PC-3 (cell line): ENCODE results near the gene CCNJL. TPM values are rescaled to one million over a fixed set of nuclear protein-coding genes. Genes with fewer than 3 reads are reported as not detected.

Experiments
- ATAC-seq: fragments of 200-7000 bp; cut with Tn5 transposase; 2 replicates; pipeline ENCODE4 v1.9.1; 2020; ENCODE audit warnings: mild to moderate bottlenecking, moderate library complexity
- BruUV-seq: library from RNA; stranded (reverse); fragments of 400-500 nt; replicated peaks from 2 replicates; lab custom pipeline; 2021; lab: Mats Ljungman, UMichigan
- CTCF ChIA-PET: fragments of 300-600 bp; sonication (Branson Sonifier 250); formaldehyde crosslinking; loops from one replicate; lab custom pipeline; 2022; ENCODE audit warnings: antibody characterized with exemption; lab: Charles Lee
- POLR2A ChIA-PET: fragments of 300-600 bp; sonication (Branson Sonifier 250); formaldehyde crosslinking; loops from one replicate; lab custom pipeline; 2022; ENCODE audit warnings: antibody characterized with exemption; ENCODE audit not compliant: unreplicated experiment; lab: Charles Lee
- DNase-seq: peaks from one replicate; pipeline ENCODE4 v3.0.0-alpha.2; 2015
- H2AFZ ChIP-seq: fragments of 300-600 bp; sonication (generic); 2 replicates; pipeline ENCODE4 v1.6.0; 2016; ENCODE audit warnings: antibody characterized with exemption, low read length
- H3F3A ChIP-seq: fragments of 300-600 bp; sonication (generic); one replicate; pipeline ENCODE4 v1.6.0; 2017; ENCODE audit warnings: antibody characterized with exemption, low read length, control low read depth, mild to moderate bottlenecking; ENCODE audit not compliant: unreplicated experiment
- H3K27ac ChIP-seq: fragments of 300-600 bp; sonication (generic); 2 replicates; pipeline ENCODE4 v1.5.1; 2016; ENCODE audit warnings: mild to moderate bottlenecking, low read length
- H3K27me3 ChIP-seq: fragments of 300-600 bp; sonication (generic); 2 replicates; pipeline ENCODE4 v1.6.1; 2016; ENCODE audit warnings: low read length, mixed read lengths
- H3K36me3 ChIP-seq: fragments of 300-600 bp; sonication (generic); 2 replicates; pipeline ENCODE4 v1.6.1; 2016; ENCODE audit warnings: low read depth, mixed run types, low read length, mixed read lengths
- H3K4me1 ChIP-seq: fragments of 300-600 bp; sonication (generic); 2 replicates; pipeline ENCODE4 v1.5.1; 2016; ENCODE audit warnings: low read length; ENCODE audit not compliant: insufficient read depth
- H3K4me2 ChIP-seq: fragments of 300-600 bp; sonication (generic); 2 replicates; pipeline ENCODE4 v1.6.0; 2016; ENCODE audit warnings: low read length
- H3K4me3 ChIP-seq: fragments of 300-600 bp; sonication (generic); 2 replicates; pipeline ENCODE4 v1.5.1; 2016; ENCODE audit warnings: mild to moderate bottlenecking, low read length, mixed read lengths
- H3K79me2 ChIP-seq: fragments of 300-600 bp; sonication (generic); 2 replicates; pipeline ENCODE4 v1.6.1; 2017; ENCODE audit warnings: low read length, mixed read lengths
- H3K9ac ChIP-seq: fragments of 300-600 bp; sonication (generic); 2 replicates; pipeline ENCODE4 v1.6.0; 2016; ENCODE audit warnings: mild to moderate bottlenecking, low read length
- H3K9me2 ChIP-seq: fragments of 300-600 bp; sonication (generic); replicated peaks from 2 replicates; pipeline ENCODE4 v1.6.1; 2016; ENCODE audit warnings: mixed run types, low read length, mixed read lengths
- H3K9me3 ChIP-seq: fragments of 300-600 bp; sonication (generic); 2 replicates; pipeline ENCODE4 v1.6.1; 2016; ENCODE audit warnings: low read length, mixed read lengths
- H4K20me1 ChIP-seq: fragments of 300-600 bp; sonication (generic); 2 replicates; pipeline ENCODE4 v1.6.1; 2016; ENCODE audit warnings: low read length, mixed read lengths
- EZH2 ChIP-seq: fragments of 300-600 bp; sonication (generic); IDR thresholded peaks from one replicate; pipeline ENCODE4 v1.6.1; 2017; ENCODE audit warnings: antibody characterized with exemption, mild to moderate bottlenecking, low read length; ENCODE audit not compliant: unreplicated experiment
- EZH2phosphoT487 ChIP-seq: fragments of 300-600 bp; sonication (generic); IDR thresholded peaks from 2 replicates; pipeline ENCODE4 v1.6.1; 2018; ENCODE audit warnings: mild to moderate bottlenecking, antibody characterized with exemption, low read length, borderline replicate concordance
- intact Hi-C: fragments of 100-400 bp; cut with micrococcal nuclease; formaldehyde crosslinking; loops from 2 replicates; pipeline ENCODE4 v1.9.0; 2023
- total RNA-seq: library from RNA; depleted of rRNA; stranded (reverse); fragments of >200 nt; gene quantifications from 2 replicates; pipeline ENCODE4 v1.2.3, GENCODE V29; 2014
- TF ChIP-seq, protein P1 (sequence below): fragments of 300-600 bp; sonication (generic); conservative IDR thresholded peaks from 2 replicates; pipeline ENCODE4 v1.5.1; 2017; ENCODE audit warnings: antibody characterized with exemption, low read depth, mild to moderate bottlenecking, low read length

CCNJL gene
- total RNA-seq, 1 experiment from 2014 or later = 7.7 TPM

DNA sequence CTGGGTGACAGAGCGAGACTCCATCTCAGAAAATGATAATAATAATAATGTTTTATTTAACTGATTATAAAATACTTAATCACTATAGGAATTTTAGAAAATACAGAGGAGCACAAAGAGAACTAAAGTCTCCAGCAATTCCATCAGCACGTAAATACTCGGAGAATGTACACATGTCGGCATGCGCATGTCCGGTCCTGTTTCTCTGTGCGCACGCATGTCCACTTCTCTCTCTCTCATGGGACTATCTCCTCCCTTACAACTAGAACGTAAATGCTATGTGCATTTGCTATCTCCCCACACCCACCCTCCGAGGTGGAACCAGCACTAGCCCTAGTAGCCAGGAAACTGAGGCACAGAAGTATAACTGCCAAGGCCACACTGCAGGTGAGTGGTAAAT is 19.0 kb downstream of the CCNJL start:
- H3K27me3 ChIP-seq = no peaks in the 10 kb centered on the region
- no peak for ATAC-seq
- H3K79me2 ChIP-seq = no peaks in the 10 kb centered on the region
- H3F3A ChIP-seq = no peaks in the 10 kb centered on the region
- no peak overlapping the region for H3K27ac ChIP-seq
- ChIA-PET CTCF (no interaction called here), POLR2A (no interaction called here)
- H3K9me3 ChIP-seq = no peaks in the 10 kb centered on the region
- no peak for TF ChIP-seq EZH2
- TF ChIP-seq, protein P1, sequence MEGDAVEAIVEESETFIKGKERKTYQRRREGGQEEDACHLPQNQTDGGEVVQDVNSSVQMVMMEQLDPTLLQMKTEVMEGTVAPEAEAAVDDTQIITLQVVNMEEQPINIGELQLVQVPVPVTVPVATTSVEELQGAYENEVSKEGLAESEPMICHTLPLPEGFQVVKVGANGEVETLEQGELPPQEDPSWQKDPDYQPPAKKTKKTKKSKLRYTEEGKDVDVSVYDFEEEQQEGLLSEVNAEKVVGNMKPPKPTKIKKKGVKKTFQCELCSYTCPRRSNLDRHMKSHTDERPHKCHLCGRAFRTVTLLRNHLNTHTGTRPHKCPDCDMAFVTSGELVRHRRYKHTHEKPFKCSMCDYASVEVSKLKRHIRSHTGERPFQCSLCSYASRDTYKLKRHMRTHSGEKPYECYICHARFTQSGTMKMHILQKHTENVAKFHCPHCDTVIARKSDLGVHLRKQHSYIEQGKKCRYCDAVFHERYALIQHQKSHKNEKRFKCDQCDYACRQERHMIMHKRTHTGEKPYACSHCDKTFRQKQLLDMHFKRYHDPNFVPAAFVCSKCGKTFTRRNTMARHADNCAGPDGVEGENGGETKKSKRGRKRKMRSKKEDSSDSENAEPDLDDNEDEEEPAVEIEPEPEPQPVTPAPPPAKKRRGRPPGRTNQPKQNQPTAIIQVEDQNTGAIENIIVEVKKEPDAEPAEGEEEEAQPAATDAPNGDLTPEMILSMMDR = no peak
- no peak for TF ChIP-seq EZH2phosphoT487
- no peak for DNase-seq
- BruUV-seq = no TSS peak
- H4K20me1 ChIP-seq = no peaks in the 10 kb centered on the region
- H3K9ac ChIP-seq = no peak overlapping the region
- H2AFZ ChIP-seq = no peak overlapping the region
- H3K4me3 ChIP-seq = no peak overlapping the region
- no peaks in the 10 kb centered on the region for H3K9me2 ChIP-seq
- H3K4me2 ChIP-seq = no peak overlapping the region
- H3K4me1 ChIP-seq = no peaks in the 10 kb centered on the region
- intact Hi-C loops = no loop called here
- H3K36me3 ChIP-seq = no peaks in the 10 kb centered on the region

DNA sequence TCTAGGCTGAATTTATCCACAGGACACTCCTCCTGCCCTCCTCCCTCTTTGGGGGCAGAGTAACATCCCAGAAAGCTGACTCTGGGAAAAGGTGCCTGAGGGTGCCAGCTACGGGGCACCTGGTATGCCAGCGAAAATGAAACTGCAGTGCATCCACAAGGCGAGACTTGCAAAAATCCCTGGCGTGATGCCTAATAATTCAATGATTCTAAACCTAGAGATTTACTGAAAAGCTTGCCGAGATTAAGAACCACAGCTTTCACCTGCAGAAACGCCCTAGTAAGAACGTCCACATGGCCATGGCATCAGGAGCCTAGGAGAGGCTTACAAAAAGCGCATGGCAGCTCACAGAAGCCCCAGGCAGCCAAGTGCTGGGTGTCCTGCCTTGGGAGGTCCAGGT is 20.9 kb downstream of the CCNJL start:
- Histone ChIP-seq H3K9ac (no peak overlapping the region), H3F3A (no peaks in the 10 kb centered on the region), H2AFZ (no peak overlapping the region), H3K27ac (no peak overlapping the region), H3K27me3 (no peaks in the 10 kb centered on the region), H3K4me2 (no peak overlapping the region), H3K9me2 (no peaks in the 10 kb centered on the region), H3K4me1 (no peaks in the 10 kb centered on the region), H3K4me3 (no peak overlapping the region), H4K20me1 (no peaks in the 10 kb centered on the region), H3K36me3 (no peaks in the 10 kb centered on the region), H3K79me2 (no peaks in the 10 kb centered on the region), H3K9me3 (no peaks in the 10 kb centered on the region)
- TF ChIP-seq, protein P1 = no peak
- no peak for TF ChIP-seq EZH2phosphoT487
- no peak for TF ChIP-seq EZH2
- ChIA-PET CTCF (no interaction called here), POLR2A (no interaction called here)
- no peak for ATAC-seq
- BruUV-seq = no TSS peak
- no peak for DNase-seq
- intact Hi-C loops = no loop called here

DNA sequence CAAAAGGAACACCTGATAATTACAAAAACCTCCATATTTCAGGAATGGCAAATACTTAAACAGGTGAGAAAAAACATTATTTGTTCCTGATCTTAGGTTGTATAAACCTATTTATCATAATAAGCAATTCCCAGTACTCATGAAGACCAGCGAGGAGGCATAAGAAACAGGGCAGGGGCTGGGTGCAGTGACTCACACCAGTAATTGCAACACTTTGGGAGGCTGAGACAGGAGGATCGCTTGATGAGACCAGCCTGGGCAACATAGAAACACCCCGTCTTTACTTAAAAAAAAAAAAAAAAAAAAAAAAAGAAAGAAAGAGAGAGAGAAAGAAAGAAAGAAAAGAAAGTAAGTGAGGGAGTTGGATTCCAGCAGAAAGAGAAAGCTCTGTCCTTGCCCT is 21.6 kb downstream of the CCNJL start:
- ChIA-PET CTCF (no interaction called here), POLR2A (no interaction called here)
- H3K27me3 ChIP-seq = no peaks in the 10 kb centered on the region
- intact Hi-C loops = no loop called here
- TF ChIP-seq EZH2phosphoT487 (no peak), EZH2 (no peak)
- TF ChIP-seq, protein P1 = no peak
- no peaks in the 10 kb centered on the region for H3K36me3 ChIP-seq
- no peak for DNase-seq
- ATAC-seq = no peak
- no TSS peak for BruUV-seq
- no peaks in the 10 kb centered on the region for H3K9me2 ChIP-seq
- H3K79me2 ChIP-seq = no peaks in the 10 kb centered on the region
- H3K4me1 ChIP-seq = no peaks in the 10 kb centered on the region
- H3K4me2 ChIP-seq = no peak overlapping the region
- H3K9me3 ChIP-seq = no peaks in the 10 kb centered on the region
- H3K4me3 ChIP-seq = no peak overlapping the region
- no peak overlapping the region for H3K27ac ChIP-seq
- H3F3A ChIP-seq = no peaks in the 10 kb centered on the region
- no peak overlapping the region for H3K9ac ChIP-seq
- no peaks in the 10 kb centered on the region for H4K20me1 ChIP-seq
- no peak overlapping the region for H2AFZ ChIP-seq
